Stimulated activated CD8-positive, alpha-beta memory T cell treated with anti-CD3 and anti-CD28 coated beads, Interleukin-12 subunit alpha, Interleukin-12 subunit beta, amount 100 ng/mL, for 24 hours (primary cell): ENCODE results near the gene MED25.
A peak's percentile ranks its signal among the peaks of the same experiment; 100 is the strongest.

Experiments
- DNase-seq: peaks from one replicate; pipeline ENCODE4 v3.0.0-alpha.2; 2020; ENCODE audit errors: extremely low read depth

The MED25 gene

GRCh38 chr19:49844138-49845095 lies 26.3 kb downstream of the MED25 start:
- no peak for DNase-seq

GRCh38 chr19:49845414-49845813 lies 27.3 kb downstream of the MED25 start:
- DNase-seq: no peak

- DNase-seq: no peak
These were observed 28.3 kb downstream of the MED25 start for GRCh38 chr19:49846408-49846807.

- no peak for DNase-seq
These were observed 29.9 kb downstream of the MED25 start for GRCh38 chr19:49847731-49848696.

GRCh38 chr19:49848938-49849337 lies 30.8 kb downstream of the MED25 start:
- no peak for DNase-seq

GRCh38 chr19:49849433-49850220 lies 31.5 kb downstream of the MED25 start:
- no peak for DNase-seq

GRCh38 chr19:49850221-49850486 lies 32.1 kb downstream of the MED25 start:
- DNase-seq: no peak

- peak; percentile 76 for DNase-seq
These were observed 32.6 kb downstream of the MED25 start, which contains the start of gene PTOV1 for GRCh38 chr19:49850487-49851342. Gene PTOV1, plus strand, starts transcription at chr19:49851159.

- no peak for DNase-seq
These were observed 33.6 kb downstream of the MED25 start for GRCh38 chr19:49851456-49852259.

GRCh38 chr19:49852631-49853126 lies 34.6 kb downstream of the MED25 start:
- DNase-seq: no peak

GRCh38 chr19:49853852-49854377 lies 35.8 kb downstream of the MED25 start:
- DNase-seq: no peak

- no peak for DNase-seq
These were observed 36.5 kb downstream of the MED25 start for GRCh38 chr19:49854378-49855263.

GRCh38 chr19:49855277-49855675 lies 37.2 kb downstream of the MED25 start:
- no peak for DNase-seq

- no peak for DNase-seq
These were observed 37.8 kb downstream of the MED25 start for GRCh38 chr19:49855676-49856573.

GRCh38 chr19:49856574-49857021 lies 38.5 kb downstream of the MED25 start:
- DNase-seq: no peak

GRCh38 chr19:49857061-49857837 lies 39.2 kb downstream of the MED25 start:
- no peak for DNase-seq

GRCh38 chr19:49857838-49858087 lies 39.7 kb downstream of the MED25 start:
- DNase-seq: no peak
